Measurements from ENCODE around the gene PCGF3. TPM values are rescaled to one million over a fixed set of nuclear protein-coding genes. Genes with fewer than 3 reads are reported as not detected.
"Not testable (repeated sequence)": the region's sequence is repeated elsewhere in the genome, so short reads cannot be mapped to it uniquely, and the experiment has no call there.

PCGF3 gene
- total RNA-seq, 1 donor from 2014 or later = 31.0 TPM

GRCh38 chr4:768995-769394 lies 63.4 kb downstream of the PCGF3 start:
- Mint-ChIP-seq H3K9me3 (no peaks in the 10 kb centered on the region), H3K27me3 (ENCODE audit: insufficient read depth) (no peaks in the 10 kb centered on the region), H3K4me3 (no peak overlapping the region)

GRCh38 chr4:769511-769910 lies 63.9 kb downstream of the PCGF3 start:
- Mint-ChIP-seq H3K27ac (no peak overlapping the region), H3K27me3 (ENCODE audit: insufficient read depth) (no peaks in the 10 kb centered on the region), H3K4me1 (ENCODE audit: low read depth) (peaks cover 9% of the 10 kb centered on the region), H3K9me3 (no peaks in the 10 kb centered on the region), H3K4me3 (no peak overlapping the region), H3K36me3 (ENCODE audit: low read depth) (peaks cover 31% of the 10 kb centered on the region)
- no peak for DNase-seq (ENCODE audit: low spot score)
- intact Hi-C loops (cut with micrococcal nuclease) = no loop called here

More at GRCh38 chr4:768995-769394, 63.4 kb downstream of the PCGF3 start:
- H3K36me3 Mint-ChIP-seq (ENCODE audit: low read depth) = peaks cover 26% of the 10 kb centered on the region
- peaks cover 4% of the 10 kb centered on the region for H3K4me1 Mint-ChIP-seq (ENCODE audit: low read depth)
- H3K27ac Mint-ChIP-seq = no peak overlapping the region
- DNase-seq (ENCODE audit: low spot score) = no peak
- intact Hi-C loops (cut with micrococcal nuclease) = no loop called here

GRCh38 chr4:770022-770421 lies 64.4 kb downstream of the PCGF3 start:
- Mint-ChIP-seq H3K9me3 (no peaks in the 10 kb centered on the region), H3K4me1 (ENCODE audit: low read depth) (peaks cover 9% of the 10 kb centered on the region), H3K27me3 (ENCODE audit: insufficient read depth) (no peaks in the 10 kb centered on the region), H3K36me3 (ENCODE audit: low read depth) (peaks cover 33% of the 10 kb centered on the region), H3K27ac (no peak overlapping the region), H3K4me3 (no peak overlapping the region)
- intact Hi-C loops (cut with micrococcal nuclease) = no loop called here
- DNase-seq (ENCODE audit: low spot score) = no peak

- Mint-ChIP-seq H3K27me3 (ENCODE audit: insufficient read depth) (no peaks in the 10 kb centered on the region), H3K36me3 (ENCODE audit: low read depth) (peaks cover 37% of the 10 kb centered on the region), H3K4me3 (no peak overlapping the region), H3K27ac (no peak overlapping the region), H3K4me1 (ENCODE audit: low read depth) (peaks cover 15% of the 10 kb centered on the region), H3K9me3 (no peaks in the 10 kb centered on the region)
- DNase-seq (ENCODE audit: low spot score) = no peak
- intact Hi-C loops (cut with micrococcal nuclease) = no loop called here
Measured at GRCh38 chr4:771464-771863, 65.8 kb downstream of the PCGF3 start.

GRCh38 chr4:772118-772517 lies 66.5 kb downstream of the PCGF3 start:
- intact Hi-C loops (cut with micrococcal nuclease) = no loop called here

GRCh38 chr4:772776-773175 lies 67.1 kb downstream of the PCGF3 start:
- Mint-ChIP-seq H3K4me3 (no peak overlapping the region), H3K9me3 (no peaks in the 10 kb centered on the region), H3K27me3 (ENCODE audit: insufficient read depth) (no peaks in the 10 kb centered on the region), H3K27ac (no peak overlapping the region), H3K36me3 (ENCODE audit: low read depth) (peaks cover 44% of the 10 kb centered on the region), H3K4me1 (ENCODE audit: low read depth) (peaks cover 26% of the 10 kb centered on the region)
- intact Hi-C loops (cut with micrococcal nuclease) = no loop called here
- DNase-seq (ENCODE audit: low spot score) = no peak

More at GRCh38 chr4:772118-772517, 66.5 kb downstream of the PCGF3 start:
- Mint-ChIP-seq H3K4me1 (ENCODE audit: low read depth) (peaks cover 20% of the 10 kb centered on the region), H3K27ac (no peak overlapping the region), H3K9me3 (no peaks in the 10 kb centered on the region), H3K27me3 (ENCODE audit: insufficient read depth) (no peaks in the 10 kb centered on the region), H3K4me3 (no peak overlapping the region), H3K36me3 (ENCODE audit: low read depth) (peaks cover 42% of the 10 kb centered on the region)
- no peak for DNase-seq (ENCODE audit: low spot score)

GRCh38 chr4:773214-773613 lies 67.6 kb downstream of the PCGF3 start:
- H3K27me3 Mint-ChIP-seq (ENCODE audit: insufficient read depth) = no peaks in the 10 kb centered on the region
- peaks cover 48% of the 10 kb centered on the region for H3K36me3 Mint-ChIP-seq (ENCODE audit: low read depth)
- H3K4me3 Mint-ChIP-seq = no peak overlapping the region
- H3K4me1 Mint-ChIP-seq (ENCODE audit: low read depth) = peaks cover 30% of the 10 kb centered on the region
- intact Hi-C loops (cut with micrococcal nuclease) = no loop called here
- no peak for DNase-seq (ENCODE audit: low spot score)
- H3K27ac Mint-ChIP-seq = no peak overlapping the region
- no peaks in the 10 kb centered on the region for H3K9me3 Mint-ChIP-seq

GRCh38 chr4:774419-775092 lies 68.9 kb downstream of the PCGF3 start:
- Mint-ChIP-seq H3K27ac (peak overlapping the region; percentile 4), H3K4me1 (ENCODE audit: low read depth) (peaks cover 34% of the 10 kb centered on the region), H3K36me3 (ENCODE audit: low read depth) (peaks cover 49% of the 10 kb centered on the region)
- DNase-seq (ENCODE audit: low spot score); H3K27me3 Mint-ChIP-seq (ENCODE audit: insufficient read depth); intact Hi-C loops (cut with micrococcal nuclease); H3K4me3 Mint-ChIP-seq; H3K9me3 Mint-ChIP-seq: not testable (repeated sequence)

GRCh38 chr4:775485-775884 lies 69.9 kb downstream of the PCGF3 start:
- H3K27ac Mint-ChIP-seq; DNase-seq (ENCODE audit: low spot score); intact Hi-C loops (cut with micrococcal nuclease); H3K9me3 Mint-ChIP-seq; H3K27me3 Mint-ChIP-seq (ENCODE audit: insufficient read depth); H3K4me3 Mint-ChIP-seq: not testable (repeated sequence)
- peaks cover 43% of the 10 kb centered on the region for H3K4me1 Mint-ChIP-seq (ENCODE audit: low read depth)
- H3K36me3 Mint-ChIP-seq (ENCODE audit: low read depth) = peaks cover 52% of the 10 kb centered on the region

- peaks cover 46% of the 10 kb centered on the region for H3K4me1 Mint-ChIP-seq (ENCODE audit: low read depth)
- peaks cover 50% of the 10 kb centered on the region for H3K36me3 Mint-ChIP-seq (ENCODE audit: low read depth)
- intact Hi-C loops (cut with micrococcal nuclease) = no loop called here
- peak overlapping the region; percentile 59 for H3K27ac Mint-ChIP-seq
- no peak for DNase-seq (ENCODE audit: low spot score)
- no peak overlapping the region for H3K4me3 Mint-ChIP-seq
- H3K27me3 Mint-ChIP-seq (ENCODE audit: insufficient read depth) = no peaks in the 10 kb centered on the region
- H3K9me3 Mint-ChIP-seq = no peaks in the 10 kb centered on the region
Measured at GRCh38 chr4:776743-777441, 71.3 kb downstream of the PCGF3 start.

- peaks cover 50% of the 10 kb centered on the region for H3K36me3 Mint-ChIP-seq (ENCODE audit: low read depth)
- no peak for DNase-seq (ENCODE audit: low spot score)
- peaks cover 53% of the 10 kb centered on the region for H3K4me1 Mint-ChIP-seq (ENCODE audit: low read depth)
- intact Hi-C loops (cut with micrococcal nuclease) = no loop called here
- H3K4me3 Mint-ChIP-seq = no peak overlapping the region
- H3K27ac Mint-ChIP-seq = peak overlapping the region; percentile 35
- no peaks in the 10 kb centered on the region for H3K9me3 Mint-ChIP-seq
- H3K27me3 Mint-ChIP-seq (ENCODE audit: insufficient read depth) = no peaks in the 10 kb centered on the region
Measured at GRCh38 chr4:777520-778262, 72.1 kb downstream of the PCGF3 start.

- intact Hi-C loops (cut with micrococcal nuclease) = no loop called here
- Mint-ChIP-seq H3K4me1 (ENCODE audit: low read depth) (peaks cover 48% of the 10 kb centered on the region), H3K4me3 (peak overlapping the region; percentile 88), H3K36me3 (ENCODE audit: low read depth) (peaks cover 43% of the 10 kb centered on the region), H3K9me3 (no peaks in the 10 kb centered on the region), H3K27ac (no peak overlapping the region), H3K27me3 (ENCODE audit: insufficient read depth) (peaks cover 2% of the 10 kb centered on the region)
- no peak for DNase-seq (ENCODE audit: low spot score)
Measured at GRCh38 chr4:779555-779954, 73.9 kb downstream of the PCGF3 start.

GRCh38 chr4:780255-780654 lies 74.6 kb downstream of the PCGF3 start:
- Mint-ChIP-seq H3K36me3 (ENCODE audit: low read depth) (peaks cover 39% of the 10 kb centered on the region), H3K4me1 (ENCODE audit: low read depth) (peaks cover 44% of the 10 kb centered on the region), H3K4me3 (peak overlapping the region; percentile 88), H3K27ac (peak overlapping the region; percentile 81)
- H3K27me3 Mint-ChIP-seq (ENCODE audit: insufficient read depth); H3K9me3 Mint-ChIP-seq; DNase-seq (ENCODE audit: low spot score): not testable (repeated sequence)
- intact Hi-C loops (cut with micrococcal nuclease) = loop anchor here (2.0 to 5.0 kb wide), 4 partner anchors 47 to 932 kb away; partner anchors contain the start of genes ATP5ME, CPLX1, MYL5 and SLBP
